Esophagus muscularis mucosa (tissue), 3 donors: ENCODE results near the gene SLC35A3.

Source experiments
- CTCF ChIP-seq, 3 experiments: fragments of 200-600 bp in 2 of 3; fragments of 450-650 bp in 1 of 3; sonication (generic) in 2 of 3; IDR thresholded peaks; one replicate each; pipeline ENCODE4 v1.5.1; 2017 to 2019; ENCODE audit warnings: antibody characterized with exemption in 3 of 3, mild to moderate bottlenecking in 2 of 3, moderate library complexity in 1 of 3
- POLR2AphosphoS5 ChIP-seq, 2 donors: sonication (generic); formaldehyde crosslinking; IDR thresholded peaks; one replicate each; pipeline ENCODE4 v1.6.1; 2017; ENCODE audit warnings: antibody characterized with exemption in 2 of 2

- TF ChIP-seq CTCF (IDR thresholded peaks at IDR 0.05): no peak
- no peak for TF ChIP-seq POLR2AphosphoS5 (IDR thresholded peaks at IDR 0.05)
Observed at GRCh38 chr1:99992044-99992722, 22.4 kb downstream of the SLC35A3 start.
